ENCODE results near the gene NOL7. TPM values are rescaled to one million over a fixed set of nuclear protein-coding genes. Genes with fewer than 3 reads are reported as not detected.
A peak's percentile ranks its signal among the peaks of the same experiment; 100 is the strongest.

Gene NOL7
- total and polyA plus RNA-seq, 2 of the 4 experiments (the other 2 are of a cell fraction) = 21.3 to 34.5 TPM

GRCh38 chr6:13572951-13573654 lies 42.0 kb upstream of the NOL7 start:
- Histone ChIP-seq H3K27me3 (ENCODE audit: control insufficient read depth, insufficient read depth, low read length) (peaks cover 8% of the 10 kb centered on the region), H2BK5ac (ENCODE audit: low read depth, low read length, poor library complexity, severe bottlenecking) (no peak overlapping the region), H2BK15ac (ENCODE audit: low read depth, low read length) (no peak overlapping the region), H3K27ac (ENCODE audit: insufficient read depth, low read length) (no peak overlapping the region), H3K4ac (ENCODE audit: low read depth, low read length) (peak overlapping the region; percentile 64), H2AK9ac (replicated peaks; ENCODE audit: low read depth, low read length, poor library complexity) (peak overlapping the region; percentile 38), H3K4me1 (ENCODE audit: control insufficient read depth, insufficient read depth, low read length) (no peaks in the 10 kb centered on the region; the same call in 1 of the 2 replicates), H3K14ac (replicated peaks; ENCODE audit: low read depth, low read length) (peak overlapping the region; percentile 84; the same call in 1 of the 2 replicates), H4K20me1 (ENCODE audit: insufficient read depth, low read length) (no peaks in the 10 kb centered on the region), H4K91ac (ENCODE audit: insufficient read depth, low read depth, low read length) (no peak overlapping the region), H3K18ac (ENCODE audit: low read depth, low read length) (no peak overlapping the region), H3K9ac (ENCODE audit: low read depth, low read length) (peak overlapping the region; percentile 92; the same call in 1 of the 2 replicates), H3K4me2 (ENCODE audit: low read depth, low read length) (peak overlapping the region; percentile 98), H2BK20ac (ENCODE audit: low read depth, low read length) (no peak overlapping the region), H3K9me1 (ENCODE audit: insufficient read depth, low read length) (no peaks in the 10 kb centered on the region; the same call in 1 of the 2 replicates), H4K8ac (ENCODE audit: low read depth in 2 of 2, low read length in 2 of 2) (peak overlapping the region in 1 of 2 experiments; percentile 90; a peak in 3 of 4 replicates), H3K79me1 (ENCODE audit: low read depth in 1 of 2, low read length in 2 of 2) (peaks cover 7 to 13% of the 10 kb centered on the region in 2 experiments), H3K23ac (ENCODE audit: low read depth, low read length) (peak overlapping the region; percentile 68; the same call in 1 of the 2 replicates), H2AFZ (replicated peaks; ENCODE audit: low read length, poor library complexity) (peak overlapping the region; percentile 95), H3K36me3 (ENCODE audit: control insufficient read depth, insufficient read depth, low read length) (no peaks in the 10 kb centered on the region), H3K9me3 (ENCODE audit: control insufficient read depth, insufficient read depth, low read length) (no peaks in the 10 kb centered on the region), H2BK120ac (ENCODE audit: low read depth, low read length) (no peak overlapping the region), H3K4me3 (ENCODE audit: insufficient read depth, low read depth, low read length) (no peak overlapping the region), H2AK5ac (ENCODE audit: low read depth, low read length) (no peak overlapping the region), H3K56ac (ENCODE audit: extremely low read depth, insufficient read depth, low read length) (peak overlapping the region; percentile 58; the same call in 1 of the 2 replicates), H4K5ac (ENCODE audit: low read depth, low read length) (peak overlapping the region; percentile 8; the same call in 1 of the 2 replicates)
- intact Hi-C loops (cut with micrococcal nuclease) = no loop called here
- WGBS, 2 experiments (ENCODE audit: extremely low coverage in 2 of 2, insufficient read length in 1 of 2) = 60% methylated on average over 1 of the region's 16 CpGs; no CpG with 5 or more reads in 1 of the 2 experiments
- dilution Hi-C loops (cut with HindIII; ENCODE audit: low sequenced_read_pairs, unreplicated experiment) = no loop called here
- TF ChIP-seq CEBPB (IDR thresholded peaks at IDR 0.05; ENCODE audit: low read depth, low read length) (no peak), RCOR1 (IDR thresholded peaks at IDR 0.05; ENCODE audit: insufficient replicate concordance, low read length) (no peak), NFE2L2 (IDR thresholded peaks at IDR 0.05; ENCODE audit: low read depth, low read length) (no peak), USF2 (IDR thresholded peaks at IDR 0.05; ENCODE audit: low read depth, low read length) (no peak), CHD1 (IDR thresholded peaks at IDR 0.05; ENCODE audit: low read depth, low read length) (no peak), SMC3 (IDR thresholded peaks at IDR 0.05; ENCODE audit: low read depth, low read length) (no peak)
- TF ChIP-seq, protein P1, sequence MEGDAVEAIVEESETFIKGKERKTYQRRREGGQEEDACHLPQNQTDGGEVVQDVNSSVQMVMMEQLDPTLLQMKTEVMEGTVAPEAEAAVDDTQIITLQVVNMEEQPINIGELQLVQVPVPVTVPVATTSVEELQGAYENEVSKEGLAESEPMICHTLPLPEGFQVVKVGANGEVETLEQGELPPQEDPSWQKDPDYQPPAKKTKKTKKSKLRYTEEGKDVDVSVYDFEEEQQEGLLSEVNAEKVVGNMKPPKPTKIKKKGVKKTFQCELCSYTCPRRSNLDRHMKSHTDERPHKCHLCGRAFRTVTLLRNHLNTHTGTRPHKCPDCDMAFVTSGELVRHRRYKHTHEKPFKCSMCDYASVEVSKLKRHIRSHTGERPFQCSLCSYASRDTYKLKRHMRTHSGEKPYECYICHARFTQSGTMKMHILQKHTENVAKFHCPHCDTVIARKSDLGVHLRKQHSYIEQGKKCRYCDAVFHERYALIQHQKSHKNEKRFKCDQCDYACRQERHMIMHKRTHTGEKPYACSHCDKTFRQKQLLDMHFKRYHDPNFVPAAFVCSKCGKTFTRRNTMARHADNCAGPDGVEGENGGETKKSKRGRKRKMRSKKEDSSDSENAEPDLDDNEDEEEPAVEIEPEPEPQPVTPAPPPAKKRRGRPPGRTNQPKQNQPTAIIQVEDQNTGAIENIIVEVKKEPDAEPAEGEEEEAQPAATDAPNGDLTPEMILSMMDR (conservative IDR thresholded peaks at IDR 0.05; ENCODE audit: low read depth, low read length) = no peak
- ChIA-PET CTCF (interaction anchor here (1.2 kb wide), 1 partner anchor 54 kb away, joined by 3 read pairs; no protein-coding TSS in a partner anchor), POLR2A (ENCODE audit: unreplicated experiment) (no interaction called here)
- BruUV-seq (replicated peaks) = TSS peak; percentile 67
- in situ Hi-C loops (cut with MboI; ENCODE audit: low sequenced_read_pairs) = no loop called here
- ATAC-seq (ENCODE audit: low read depth) (no peak), DNase-seq (no peak)

Measured in IMR-90 (cell line).